Tibial nerve (tissue), 4 donors: Measurements from ENCODE around the gene THUMPD3. TPM values are rescaled to one million over a fixed set of nuclear protein-coding genes. Genes with fewer than 3 reads are reported as not detected.

Source experiments
- DNase-seq, 2 donors: peaks; one replicate each; pipeline ENCODE4 v3.0.0-alpha.2; 2019; ENCODE audit warnings: low spot score in 2 of 2
- H3K27ac ChIP-seq, 4 donors: fragments of 200-600 bp; sonication (generic) in 3 of 4; one replicate each; pipeline ENCODE4 v1.5.1; 2017 to 2019; ENCODE audit warnings: mild to moderate bottlenecking in 1 of 4
- H3K27me3 ChIP-seq, 2 donors: fragments of 200-600 bp; sonication (generic) in 1 of 2; one replicate each; pipeline versions ENCODE4 v1.5.1 to v1.6.0; 2017 to 2019
- H3K36me3 ChIP-seq, 3 donors: fragments of 200-600 bp; sonication (generic); one replicate each; pipeline ENCODE4 v1.5.1; 2018 to 2019
- H3K4me1 ChIP-seq, 4 donors: fragments of 200-600 bp; sonication (generic) in 3 of 4; one replicate each; pipeline ENCODE4 v1.5.1; 2017 to 2019
- H3K4me3 ChIP-seq, 4 donors: fragments of 200-600 bp; sonication (generic) in 3 of 4; one replicate each; pipeline ENCODE4 v1.5.1; 2017 to 2019; ENCODE audit warnings: mild to moderate bottlenecking in 1 of 4, moderate library complexity in 1 of 4
- H3K9me3 ChIP-seq, 4 donors: fragments of 200-600 bp; sonication (generic) in 3 of 4; one replicate each; pipeline ENCODE4 v1.5.1; 2017 to 2019
- EP300 ChIP-seq, 2 donors: sonication (generic); formaldehyde crosslinking; IDR thresholded peaks; one replicate each; pipeline ENCODE4 v1.6.1; 2017; ENCODE audit warnings: antibody characterized with exemption in 2 of 2, mild to moderate bottlenecking in 1 of 2
- POLR2A ChIP-seq, 2 donors: fragments of 450-650 bp; IDR thresholded peaks; one replicate each; pipeline ENCODE4 v1.6.1; 2017; ENCODE audit warnings: antibody characterized with exemption in 2 of 2, mild to moderate bottlenecking in 2 of 2, moderate library complexity in 2 of 2
- WGBS, 2 donors: methylation state at CpG; one replicate each; pipeline ENCODE4 v1.1.5; 2018; 5-methylcytosine and 5-hydroxymethylcytosine counted together
- total RNA-seq, 4 donors: library from RNA; depleted of rRNA; stranded (reverse); fragments of >200 nt; gene quantifications; one replicate each; pipeline ENCODE4 v1.1.0, GENCODE V29; 2016
- TF ChIP-seq, protein P1 (sequence below), 5 experiments: fragments of 200-600 bp in 3 of 5; fragments of 450-650 bp in 2 of 5; sonication (generic) in 3 of 5; IDR thresholded peaks; one replicate each; pipeline ENCODE4 v1.5.1; 2016 to 2019; ENCODE audit warnings: antibody characterized with exemption in 5 of 5, mild to moderate bottlenecking in 3 of 5, moderate library complexity in 2 of 5

Gene THUMPD3
- total RNA-seq, 4 donors from 2014 or later, result 21.6 to 42.6 (median 30.5) TPM

GRCh38 chr3:9390265-9390888, 27.5 kb downstream of the THUMPD3 start:
- DNase-seq, result no peak
- H3K27me3 ChIP-seq, result no peaks in the 10 kb centered on the region
- H3K36me3 ChIP-seq, result peaks cover 3 to 69% (median 19%) of the 10 kb centered on the region in 3 donors
- H3K9me3 ChIP-seq, result no peaks in the 10 kb centered on the region
- TF ChIP-seq EP300 (IDR thresholded peaks at IDR 0.05) (no peak), POLR2A (IDR thresholded peaks at IDR 0.05) (no peak)
- TF ChIP-seq, protein P1, sequence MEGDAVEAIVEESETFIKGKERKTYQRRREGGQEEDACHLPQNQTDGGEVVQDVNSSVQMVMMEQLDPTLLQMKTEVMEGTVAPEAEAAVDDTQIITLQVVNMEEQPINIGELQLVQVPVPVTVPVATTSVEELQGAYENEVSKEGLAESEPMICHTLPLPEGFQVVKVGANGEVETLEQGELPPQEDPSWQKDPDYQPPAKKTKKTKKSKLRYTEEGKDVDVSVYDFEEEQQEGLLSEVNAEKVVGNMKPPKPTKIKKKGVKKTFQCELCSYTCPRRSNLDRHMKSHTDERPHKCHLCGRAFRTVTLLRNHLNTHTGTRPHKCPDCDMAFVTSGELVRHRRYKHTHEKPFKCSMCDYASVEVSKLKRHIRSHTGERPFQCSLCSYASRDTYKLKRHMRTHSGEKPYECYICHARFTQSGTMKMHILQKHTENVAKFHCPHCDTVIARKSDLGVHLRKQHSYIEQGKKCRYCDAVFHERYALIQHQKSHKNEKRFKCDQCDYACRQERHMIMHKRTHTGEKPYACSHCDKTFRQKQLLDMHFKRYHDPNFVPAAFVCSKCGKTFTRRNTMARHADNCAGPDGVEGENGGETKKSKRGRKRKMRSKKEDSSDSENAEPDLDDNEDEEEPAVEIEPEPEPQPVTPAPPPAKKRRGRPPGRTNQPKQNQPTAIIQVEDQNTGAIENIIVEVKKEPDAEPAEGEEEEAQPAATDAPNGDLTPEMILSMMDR (IDR thresholded peaks at IDR 0.05), result no peak
- WGBS, 2 donors, result 91 to 95% methylated on average over 5 of the region's 5 CpGs
- H3K4me1 ChIP-seq, result peaks cover 0 to 37% (median 14%) of the 10 kb centered on the region in 4 donors
- H3K4me3 ChIP-seq, result no peak overlapping the region
- no peak overlapping the region for H3K27ac ChIP-seq

DNA sequence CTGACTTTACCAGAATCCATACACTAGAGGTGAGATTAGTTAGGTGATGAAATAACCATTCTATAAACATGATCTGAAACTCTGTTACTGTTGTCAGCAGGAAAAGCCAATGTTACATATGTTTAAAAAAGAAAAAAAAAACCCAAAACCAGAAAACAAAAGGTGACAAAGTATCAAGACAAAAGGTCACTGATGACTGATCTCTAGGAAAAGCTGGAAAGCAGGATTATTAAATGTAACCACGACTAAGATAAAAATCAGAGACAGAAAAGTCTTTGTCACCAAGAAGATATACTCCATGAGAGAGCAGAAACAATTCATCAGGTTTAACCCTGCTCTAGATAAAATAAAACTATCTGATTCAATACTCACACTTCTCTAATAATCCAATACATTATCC, 29.2 kb downstream of the THUMPD3 start:
- no peak for DNase-seq
- Histone ChIP-seq H3K27me3 (no peaks in the 10 kb centered on the region), H3K4me3 (no peak overlapping the region), H3K9me3 (no peaks in the 10 kb centered on the region), H3K4me1 (peaks cover 0 to 41% (median 19%) of the 10 kb centered on the region in 4 donors), H3K36me3 (peaks cover 3 to 53% (median 19%) of the 10 kb centered on the region in 3 donors), H3K27ac (no peak overlapping the region)
- no peak for TF ChIP-seq POLR2A (IDR thresholded peaks at IDR 0.05)
- TF ChIP-seq, protein P1 (IDR thresholded peaks at IDR 0.05), result no peak
- TF ChIP-seq EP300 (IDR thresholded peaks at IDR 0.05), result no peak
- WGBS, 2 donors, result 6 to 21% methylated on average over 1 of the region's 1 CpG

DNA sequence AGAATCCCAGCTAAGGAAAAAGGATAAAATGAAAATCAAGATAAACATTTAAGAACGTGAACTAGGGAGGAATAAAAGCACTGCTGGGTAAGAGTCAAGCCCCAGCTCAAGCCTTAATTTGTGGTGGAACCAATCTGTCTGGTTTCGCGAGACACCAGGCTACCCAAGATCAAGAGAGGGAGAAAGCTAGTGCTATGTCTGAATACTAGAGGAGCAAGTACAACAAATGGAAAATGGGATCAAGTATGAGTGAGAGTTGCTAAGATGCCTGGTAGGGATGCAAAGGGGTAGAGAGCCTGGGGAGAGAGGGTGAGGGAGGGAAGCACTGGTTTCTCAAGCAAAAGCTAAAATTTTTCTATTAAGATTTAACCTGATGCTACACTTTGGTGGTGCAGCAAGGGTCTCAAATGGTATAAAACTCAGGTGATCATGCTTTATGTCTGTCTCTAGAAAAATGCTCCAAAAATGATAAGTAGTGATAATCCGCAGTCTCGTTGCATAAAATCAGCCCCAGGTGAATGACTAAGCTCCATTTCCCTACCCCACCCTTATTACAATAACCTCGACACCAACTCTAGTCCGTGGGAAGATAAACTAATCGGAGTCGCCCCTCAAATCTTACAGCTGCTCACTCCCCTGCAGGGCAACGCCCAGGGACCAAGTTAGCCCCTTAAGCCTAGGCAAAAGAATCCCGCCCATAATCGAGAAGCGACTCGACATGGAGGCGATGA, 32.9 kb downstream of the THUMPD3 start:
- no peak for DNase-seq
- H3K36me3 ChIP-seq, result peaks cover 0 to 16% (median 7%) of the 10 kb centered on the region in 3 donors
- no peaks in the 10 kb centered on the region for H3K9me3 ChIP-seq
- peak overlapping the region; percentile 97 to 99 (median 99) for H3K27ac ChIP-seq
- peaks cover 0 to 63% (median 30%) of the 10 kb centered on the region in 4 donors for H3K4me1 ChIP-seq
- no peaks in the 10 kb centered on the region for H3K27me3 ChIP-seq
- WGBS, 2 donors, result 4 to 5% methylated on average over 15 of the region's 15 CpGs
- TF ChIP-seq EP300 (IDR thresholded peaks at IDR 0.05) (peak in 1 of 2 donors; percentile 13), POLR2A (IDR thresholded peaks at IDR 0.05) (no peak)
- H3K4me3 ChIP-seq, result peak overlapping the region; percentile 58 to 96 (median 92)

- Histone ChIP-seq H3K36me3 (peaks cover 0 to 10% (median 3%) of the 10 kb centered on the region in 3 donors), H3K27ac (peak overlapping the region; percentile 97 to 99 (median 99)), H3K4me1 (peaks cover 4 to 67% (median 34%) of the 10 kb centered on the region in 4 donors), H3K9me3 (no peaks in the 10 kb centered on the region), H3K4me3 (peak overlapping the region; percentile 58 to 96 (median 92)), H3K27me3 (no peaks in the 10 kb centered on the region)
- WGBS, 2 donors, result 0 to 1% methylated on average over 11 to 18 of the region's 25 CpGs
- peak; percentile 69 to 80 for DNase-seq
- TF ChIP-seq, protein P1 (IDR thresholded peaks at IDR 0.05), result no peak
- TF ChIP-seq POLR2A (IDR thresholded peaks at IDR 0.05), result peak in 1 of 2 donors; percentile 11
Measured at GRCh38 chr3:9396301-9396631, 33.4 kb downstream of the THUMPD3 start.

GRCh38 chr3:9396632-9397331, 33.9 kb downstream of the THUMPD3 start:
- Histone ChIP-seq H3K4me3 (peak overlapping the region; percentile 58 to 96 (median 92)), H3K36me3 (peaks cover 0 to 6% (median 0%) of the 10 kb centered on the region in 3 donors), H3K4me1 (peaks cover 4 to 67% (median 38%) of the 10 kb centered on the region in 4 donors), H3K27ac (peak overlapping the region; percentile 97 to 99 (median 99)), H3K27me3 (no peaks in the 10 kb centered on the region), H3K9me3 (no peaks in the 10 kb centered on the region)
- 0% methylated on average over 38 to 59 of the region's 71 CpGs for WGBS, 2 donors
- DNase-seq, result peak; percentile 96 to 97
- TF ChIP-seq, protein P1 (IDR thresholded peaks at IDR 0.05), result peak in 1 of 5 experiments; percentile 24
- TF ChIP-seq EP300 (IDR thresholded peaks at IDR 0.05) (peak in 1 of 2 donors; percentile 92), POLR2A (IDR thresholded peaks at IDR 0.05) (no peak)
